ENCODE measurements around the gene ITPR3. TPM values are rescaled to one million over a fixed set of nuclear protein-coding genes. Genes with fewer than 3 reads are reported as not detected.

ITPR3 gene
- total and polyA plus RNA-seq, 2 of the 13 experiments (the other 11 are each of a cell fraction or from before 2014, with no cell fraction given): 3.8 to 21.4 TPM

GRCh38 chr6:33663727-33664449, 42.8 kb downstream of the ITPR3 start (continued):
- TF ChIP-seq CREB3 (CRISPR knock-in tag; IDR thresholded peaks at IDR 0.05) (no peak), ZNF329 (CRISPR knock-in tag; IDR thresholded peaks at IDR 0.05; ENCODE audit: low read depth) (no peak), MYPOP (CRISPR knock-in tag; IDR thresholded peaks at IDR 0.05) (no peak), TRIM24 (CRISPR knock-in tag; IDR thresholded peaks at IDR 0.05) (no peak)

GRCh38 chr6:33664506-33665057, 43.5 kb downstream of the ITPR3 start:
- no peak overlapping the region for H3K9ac ChIP-seq (ENCODE audit: insufficient read depth, low read depth, low read length)
- POLR2A ChIA-PET: no interaction called here
- BruUV-seq (replicated peaks): no TSS peak
- H3K4me1 ChIP-seq (ENCODE audit: insufficient read depth, low read length): no peaks in the 10 kb centered on the region
- no peak overlapping the region for H3K27ac ChIP-seq (ENCODE audit: extremely low read length, insufficient read depth, low read length)
- H3K9me3 ChIP-seq (ENCODE audit: low read length): no peaks in the 10 kb centered on the region
- H3K27me3 ChIP-seq (ENCODE audit: control insufficient read depth in 1 of 2, insufficient read depth in 2 of 2, low read length in 2 of 2): no peaks in the 10 kb centered on the region
- no peak for FAIRE-seq
- TF ChIP-seq CSRNP2 (CRISPR knock-in tag; conservative IDR thresholded peaks at IDR 0.05; ENCODE audit: low read depth) (no peak), POLR2AphosphoS5 (IDR thresholded peaks at IDR 0.05; ENCODE audit: low read depth, low read length) (no peak)
- in situ Hi-C loops (cut with HindIII; ENCODE audit: extremely low pct_ligation_motif_present, low pct_unique_long_range_greater_than_20kb) (no loop called here), intact Hi-C loops (cut with micrococcal nuclease; ENCODE audit: unreplicated experiment) (no loop called here)
- CTCF ChIA-PET (ENCODE audit: low intra/inter-chr PET ratio, low total read pairs): no interaction called here
- no peak overlapping the region for H3K4me3 ChIP-seq (replicated peaks in 1 of 3; ENCODE audit: insufficient read depth in 1 of 3, low read depth in 2 of 3, low read length in 3 of 3)
- ATAC-seq: no peak
- 93% methylated on average over 17 of the region's 17 CpGs for WGBS (ENCODE audit: low lambda C conversion rate)
- no peak for DNase-seq (ENCODE audit: low spot score)
- no peak overlapping the region for H3K4me2 ChIP-seq (ENCODE audit: low read depth, low read length)
- H3K79me2 ChIP-seq (ENCODE audit: insufficient read depth, low read length): no peaks in the 10 kb centered on the region
- no peaks in the 10 kb centered on the region for H4K20me1 ChIP-seq (ENCODE audit: insufficient read depth, low read length)
- peaks cover 0 to 2% of the 10 kb centered on the region in 2 experiments; a peak in 3 of 5 replicates for H3K36me3 ChIP-seq (replicated peaks in 1 of 2; ENCODE audit: control insufficient read depth in 1 of 2, insufficient read depth in 2 of 2, low read length in 2 of 2)
- H2AFZ ChIP-seq (ENCODE audit: low read length): no peak overlapping the region

Data from HepG2 (cell line).